HK-2 (cell line): ENCODE data around the gene ZNF853.

Experiments
- DNase-seq: peaks from one replicate; pipeline ENCODE4 v3.0.0-alpha.2; 2018; ENCODE audit not compliant: unreplicated experiment

The ZNF853 gene

DNA sequence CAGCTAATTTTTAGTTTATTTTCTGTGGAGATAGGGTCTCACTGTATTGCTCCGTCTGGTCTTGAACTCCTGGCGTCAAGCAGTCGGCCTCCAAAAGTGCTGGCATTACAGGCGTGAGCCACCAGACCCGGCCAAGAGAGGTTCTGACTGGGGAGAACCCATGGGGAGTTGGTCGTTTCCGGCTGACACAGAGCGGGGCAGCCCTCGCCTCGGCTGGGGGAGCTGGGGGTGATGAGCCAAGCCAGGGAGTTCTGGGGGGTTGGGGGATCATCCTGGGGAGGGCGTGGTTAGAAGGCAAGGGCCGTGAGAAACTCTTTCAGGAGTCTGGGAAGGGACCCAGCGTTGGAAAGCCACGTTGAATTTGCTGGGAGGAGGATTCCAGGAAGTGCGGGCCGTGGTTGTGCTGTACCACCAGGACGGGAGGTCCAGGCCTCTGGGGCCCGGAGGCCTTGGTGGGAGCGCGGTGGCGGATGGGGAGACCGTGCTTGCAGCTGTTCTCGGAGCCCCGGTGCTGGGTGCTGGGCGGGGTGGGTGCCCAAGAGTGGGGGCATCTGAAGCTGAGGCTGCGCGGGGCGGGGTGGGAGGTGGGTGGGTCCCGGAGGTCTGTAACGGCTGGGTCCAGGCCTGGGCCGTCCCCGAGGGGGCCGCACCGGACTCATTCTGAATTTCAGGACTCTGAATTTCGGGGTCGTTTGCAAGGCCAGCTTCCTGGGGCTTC lies 8.4 kb upstream of the ZNF853 start:
- DNase-seq: no peak

DNA sequence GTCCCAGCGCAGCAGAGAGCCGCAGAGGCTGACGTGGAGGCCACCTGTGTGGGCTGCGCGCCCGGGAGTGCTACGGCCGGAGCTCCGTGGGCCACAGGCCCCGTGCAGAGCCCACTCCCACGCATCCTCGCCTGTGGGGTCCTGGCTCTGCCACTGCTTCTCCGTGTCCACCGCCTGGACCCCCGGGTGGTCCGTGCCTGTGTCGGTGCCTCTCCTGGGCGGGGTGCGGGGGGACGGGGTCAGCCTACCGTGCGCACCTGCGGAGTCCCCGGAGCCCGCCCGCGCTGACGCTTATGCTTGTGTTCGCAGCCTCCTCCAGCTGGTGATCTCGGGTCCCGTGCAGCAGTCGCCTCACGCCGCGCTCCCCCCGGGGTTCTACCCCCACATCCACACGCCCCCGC lies 7.8 kb upstream of the ZNF853 start:
- DNase-seq: no peak

GRCh38 chr7:6608081-6608480 lies 7.3 kb upstream of the ZNF853 start:
- DNase-seq: no peak

DNA sequence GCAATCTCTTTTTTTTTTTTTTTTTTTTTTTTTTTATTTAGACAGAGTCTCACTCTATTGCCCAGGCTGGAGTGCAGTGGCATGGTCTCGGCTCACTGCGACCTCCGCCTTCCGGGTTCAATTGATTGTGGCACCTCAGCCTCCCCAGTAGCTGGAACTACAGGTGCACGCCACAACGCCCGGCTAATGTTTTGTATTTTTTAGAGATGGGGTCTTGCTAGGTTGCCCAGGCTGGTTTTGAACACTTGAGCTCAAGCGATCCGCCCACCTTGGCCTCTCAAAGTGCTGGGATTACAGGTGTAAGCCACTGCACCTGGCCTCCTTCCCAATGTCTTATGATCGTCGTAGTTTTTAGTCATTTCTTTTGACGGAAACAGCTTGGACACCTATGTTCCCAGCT lies 6.6 kb upstream of the ZNF853 start:
- no peak for DNase-seq

DNA sequence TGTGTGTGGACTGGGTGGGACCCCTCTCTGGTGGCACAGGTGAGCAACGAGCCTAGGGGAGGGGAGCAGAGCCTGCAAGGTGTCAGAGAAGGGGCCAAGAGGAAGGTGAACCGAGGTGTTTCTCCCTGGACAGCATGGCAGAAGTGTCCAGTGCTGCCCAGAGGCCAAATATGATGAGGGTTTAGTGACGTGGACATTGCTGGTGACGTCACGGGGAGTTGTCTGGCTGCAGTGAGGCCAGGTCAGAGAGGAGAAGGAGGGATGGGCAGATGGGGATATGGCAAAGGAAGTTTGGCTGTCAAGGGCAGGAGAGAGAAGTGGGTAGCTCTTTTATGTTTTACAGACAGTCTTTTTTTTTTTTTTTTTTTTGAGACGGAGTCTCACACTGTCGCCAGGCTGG lies 2.6 kb upstream of the ZNF853 start:
- no peak for DNase-seq

DNA sequence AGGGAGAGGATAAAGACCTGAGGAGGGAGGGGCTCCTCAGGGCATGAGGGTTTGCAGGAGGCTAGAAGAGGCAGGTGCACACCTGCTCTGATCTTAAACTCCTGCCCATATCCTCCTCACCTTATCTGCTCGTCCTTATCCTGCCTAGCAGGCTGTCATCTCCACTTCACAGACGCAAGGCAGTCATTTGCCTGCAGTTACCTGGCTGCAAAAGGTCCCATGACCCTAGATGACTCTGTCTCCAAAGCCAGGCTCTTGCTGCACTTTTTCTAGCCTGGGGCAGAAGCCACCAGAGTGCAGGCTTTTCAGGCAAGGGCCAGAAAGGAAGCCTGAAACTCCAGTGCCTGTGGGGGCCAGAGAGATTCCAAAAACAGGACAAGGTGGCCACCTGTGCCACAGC lies 1.7 kb upstream of the ZNF853 start:
- DNase-seq: no peak

DNA sequence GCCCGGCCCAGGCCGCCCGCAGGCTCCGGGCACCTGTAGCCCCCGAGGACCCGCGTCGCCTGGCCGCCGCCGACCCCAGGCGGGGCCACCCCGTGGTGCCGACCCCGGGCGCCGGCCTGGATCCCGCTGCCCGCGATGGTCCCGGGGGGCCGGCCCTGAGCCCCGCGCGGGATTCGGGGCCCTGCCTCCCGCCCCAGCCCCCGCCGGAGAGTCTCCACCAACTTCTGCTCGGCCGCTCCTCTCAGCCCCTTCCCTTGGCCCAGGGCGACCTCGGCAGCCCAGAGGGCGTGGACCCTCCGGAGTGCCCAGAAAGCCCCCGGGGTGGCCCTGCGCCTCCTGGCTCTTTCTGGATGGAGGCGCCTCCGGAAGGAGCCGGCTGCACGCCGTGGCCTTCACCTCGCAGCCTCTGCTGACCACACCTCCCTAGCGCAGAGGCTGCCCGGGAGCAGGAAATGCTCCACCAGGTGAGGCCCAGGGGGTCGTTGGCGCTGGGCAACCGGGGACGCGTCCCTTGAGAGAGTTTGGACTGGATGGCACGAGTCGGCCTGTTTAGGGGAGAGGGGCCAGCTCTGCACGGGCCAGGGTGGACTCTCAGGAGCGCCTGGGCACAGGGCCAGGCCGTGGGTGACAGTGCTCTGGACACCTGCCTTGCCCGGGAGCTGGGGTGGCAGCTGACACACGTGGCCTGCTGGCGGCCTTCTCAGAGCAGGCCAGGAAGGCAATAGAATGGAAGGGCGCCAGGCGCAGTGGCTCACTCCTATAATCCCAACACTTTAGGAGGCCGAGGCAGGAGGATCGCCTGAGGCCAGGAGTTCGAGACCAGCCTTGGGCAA lies 529 bp downstream of the ZNF853 start:
- DNase-seq: peak; percentile 32

GRCh38 chr7:6616854-6617643 lies 1.6 kb downstream of the ZNF853 start:
- DNase-seq: no peak

DNA sequence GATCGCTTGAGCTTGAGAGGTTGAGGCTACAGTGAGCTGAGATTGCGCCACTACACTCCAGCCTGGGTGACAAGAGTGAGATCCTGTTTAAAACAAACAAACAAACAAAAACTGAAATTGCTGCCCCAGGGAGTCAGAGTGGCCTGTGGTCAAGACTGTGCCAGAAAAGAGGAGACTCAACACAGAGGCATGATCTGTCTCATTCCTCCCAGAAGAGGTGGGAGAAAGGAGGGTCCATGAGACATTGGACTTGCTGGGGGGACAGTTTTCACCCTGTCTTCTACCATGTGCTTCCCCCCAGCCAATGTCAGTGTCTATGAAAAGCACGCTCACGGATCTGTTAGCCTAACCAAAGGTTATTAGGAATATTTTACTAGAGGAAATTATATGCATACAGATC lies 3.2 kb downstream of the ZNF853 start:
- DNase-seq: no peak

DNA sequence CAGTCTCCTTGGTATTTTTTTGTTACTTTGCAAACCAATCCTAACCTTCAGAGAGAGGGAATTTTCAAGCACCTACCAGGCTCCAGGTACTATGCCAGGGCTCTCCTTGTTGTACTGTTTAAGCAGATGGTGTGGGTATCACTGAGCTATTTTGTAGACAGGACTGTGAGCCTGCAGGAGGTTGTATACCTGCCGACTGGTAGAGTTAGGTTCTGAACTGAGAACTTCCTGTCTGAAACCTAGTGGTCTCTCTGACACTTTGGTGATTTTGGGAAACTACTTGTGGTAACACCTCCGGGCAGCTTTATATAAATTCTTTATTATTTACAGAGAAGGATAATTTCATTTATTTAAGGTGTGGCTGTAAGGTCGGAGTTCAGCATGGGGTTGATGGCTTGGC lies 4.6 kb downstream of the ZNF853 start:
- DNase-seq: no peak

DNA sequence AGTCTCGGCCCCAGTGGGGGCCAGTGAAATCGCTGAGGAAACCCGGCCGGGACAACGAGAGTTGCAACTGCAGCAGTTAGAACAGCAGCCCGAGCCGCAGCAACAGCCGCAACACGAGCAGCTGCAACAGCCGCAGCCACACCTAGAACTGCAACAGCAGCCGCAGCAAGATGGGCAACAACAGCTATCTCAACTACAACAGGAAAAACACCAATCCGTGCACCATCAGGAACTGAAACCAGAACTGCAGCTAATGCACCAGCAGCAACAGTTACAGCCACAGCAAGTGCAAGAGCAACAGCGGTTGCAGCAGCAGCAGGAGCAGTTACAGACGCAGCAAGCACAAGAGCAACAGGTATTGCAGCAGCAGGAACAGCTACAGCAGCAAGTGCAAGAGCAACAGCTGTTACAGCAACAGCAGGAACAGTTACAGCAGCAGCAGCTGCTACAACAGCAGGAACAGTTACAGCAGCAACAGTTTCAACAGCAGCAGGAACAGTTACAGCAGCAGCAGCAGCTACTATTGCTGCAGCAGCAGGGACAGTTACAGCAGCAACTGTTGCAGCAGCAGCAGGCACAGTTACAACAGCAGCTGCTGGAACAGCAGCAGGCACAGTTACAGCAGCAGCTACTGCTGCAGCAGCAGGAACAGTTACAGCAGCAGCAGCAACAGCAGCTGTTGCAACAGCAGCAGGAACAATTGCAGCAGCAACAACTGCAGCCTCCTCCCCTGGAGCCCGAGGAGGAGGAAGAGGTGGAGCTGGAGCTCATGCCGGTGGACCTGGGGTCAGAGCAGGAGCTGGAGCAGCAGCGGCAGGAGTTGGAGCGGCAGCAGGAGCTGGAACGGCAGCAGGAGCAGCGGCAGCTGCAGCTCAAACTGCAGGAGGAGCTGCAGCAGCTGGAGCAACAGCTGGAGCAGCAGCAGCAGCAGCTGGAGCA lies 6.1 kb downstream of the ZNF853 start:
- no peak for DNase-seq

DNA sequence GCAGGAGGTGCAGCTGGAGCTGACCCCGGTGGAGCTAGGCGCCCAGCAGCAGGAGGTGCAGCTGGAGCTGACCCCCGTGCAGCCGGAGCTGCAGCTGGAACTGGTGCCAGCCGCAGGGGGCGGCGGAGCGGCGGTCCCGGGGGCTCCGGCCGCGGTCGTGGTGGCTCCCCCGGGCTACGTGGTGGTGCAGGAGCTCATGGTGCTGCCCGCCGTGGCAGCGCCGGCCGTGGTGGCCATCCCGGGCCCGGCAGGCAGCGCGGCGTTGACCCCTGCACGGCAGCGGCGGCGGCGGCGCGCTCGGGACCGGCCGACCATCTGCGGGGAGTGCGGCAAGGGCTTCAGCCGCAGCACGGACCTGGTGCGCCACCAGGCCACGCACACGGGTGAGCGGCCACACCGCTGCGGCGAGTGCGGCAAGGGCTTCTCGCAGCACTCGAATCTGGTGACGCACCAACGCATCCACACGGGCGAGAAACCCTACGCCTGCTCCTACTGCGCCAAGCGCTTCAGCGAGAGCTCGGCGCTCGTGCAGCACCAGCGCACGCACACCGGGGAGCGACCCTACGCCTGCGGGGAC lies 6.8 kb downstream of the ZNF853 start:
- DNase-seq: no peak

GRCh38 chr7:6623589-6624245 lies 8.3 kb downstream of the ZNF853 start:
- no peak for DNase-seq

GRCh38 chr7:6624246-6624611 lies 8.8 kb downstream of the ZNF853 start:
- no peak for DNase-seq

DNA sequence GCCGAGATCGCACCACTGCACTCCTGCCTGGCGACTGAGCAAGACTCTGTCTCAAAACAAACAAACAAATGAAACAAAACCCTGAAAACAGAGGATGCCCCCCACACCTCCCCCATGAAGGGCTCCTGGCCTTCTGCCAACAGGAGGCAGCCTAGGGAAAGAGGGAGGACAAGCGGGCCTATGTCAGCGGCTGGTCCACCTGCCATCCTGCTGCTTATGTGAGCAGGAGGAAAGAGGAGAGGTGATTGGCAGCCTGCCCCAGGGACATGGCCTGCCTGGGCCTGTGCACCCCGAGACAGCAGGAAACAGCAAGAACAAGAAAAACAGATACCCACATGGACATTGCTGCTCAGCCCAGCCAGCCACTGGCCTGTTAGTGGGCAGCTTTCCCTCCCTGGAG lies 12.6 kb downstream of the ZNF853 start:
- no peak for DNase-seq

DNA sequence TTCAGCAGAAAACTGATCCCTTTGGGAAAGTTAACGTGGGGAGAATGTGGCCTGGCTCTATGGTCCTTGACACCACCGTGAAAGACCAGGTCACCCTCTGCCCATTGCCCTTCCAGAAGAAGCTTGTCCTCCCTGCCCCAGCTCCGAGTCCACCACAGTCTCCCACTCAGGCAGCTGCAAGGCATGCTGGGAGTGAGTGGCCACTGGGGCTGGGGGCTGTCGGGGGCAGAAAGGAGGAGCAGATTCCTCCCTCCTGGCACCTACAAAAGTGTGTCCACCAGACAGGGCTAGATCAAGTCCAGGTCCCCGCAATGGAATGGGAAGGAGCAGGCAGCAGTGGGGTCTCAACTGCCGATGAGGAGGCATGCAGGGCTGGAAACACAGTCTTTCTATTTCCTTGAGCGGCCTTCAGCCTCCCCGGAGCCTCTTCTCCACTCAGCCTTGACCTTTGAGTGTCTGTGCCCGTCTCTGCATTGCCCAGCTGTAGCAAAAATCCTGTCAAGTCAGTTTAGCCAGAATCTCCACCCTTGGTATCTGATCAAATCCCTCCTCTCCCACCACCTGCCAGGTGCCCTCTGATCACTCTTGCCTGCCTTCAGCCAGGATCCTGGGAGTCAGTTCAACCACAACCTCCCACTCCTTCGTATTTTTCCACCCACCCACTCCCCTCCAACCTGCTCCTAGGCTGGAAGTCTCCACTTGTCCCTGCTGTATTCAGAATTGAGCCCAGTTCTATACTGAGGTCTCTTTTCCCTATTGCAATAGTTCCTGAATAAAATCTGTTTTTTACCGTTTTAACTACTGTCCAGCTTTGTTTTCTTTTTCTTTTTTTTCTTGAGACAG lies 14.8 kb downstream of the ZNF853 start:
- DNase-seq: no peak

DNA sequence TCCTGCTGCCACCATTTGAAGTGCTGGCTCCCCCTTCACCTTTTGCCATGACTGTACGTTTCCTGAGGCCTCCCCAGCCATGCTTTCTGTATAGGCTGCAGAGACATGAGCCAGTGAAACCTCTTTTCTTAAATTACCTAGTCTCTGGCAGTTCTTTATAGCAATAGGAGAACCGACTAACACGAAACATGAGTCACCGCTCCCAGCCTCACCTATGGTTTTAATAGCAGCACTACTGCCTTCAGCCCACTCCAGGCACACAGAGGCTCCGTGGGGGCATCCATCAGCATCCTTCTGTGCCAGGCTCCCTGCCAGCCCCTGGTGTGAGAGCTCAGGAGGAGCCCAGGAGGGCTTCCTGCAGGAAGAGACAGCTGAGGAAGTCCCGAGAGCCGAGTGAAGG lies 16.2 kb downstream of the ZNF853 start:
- no peak for DNase-seq

DNA sequence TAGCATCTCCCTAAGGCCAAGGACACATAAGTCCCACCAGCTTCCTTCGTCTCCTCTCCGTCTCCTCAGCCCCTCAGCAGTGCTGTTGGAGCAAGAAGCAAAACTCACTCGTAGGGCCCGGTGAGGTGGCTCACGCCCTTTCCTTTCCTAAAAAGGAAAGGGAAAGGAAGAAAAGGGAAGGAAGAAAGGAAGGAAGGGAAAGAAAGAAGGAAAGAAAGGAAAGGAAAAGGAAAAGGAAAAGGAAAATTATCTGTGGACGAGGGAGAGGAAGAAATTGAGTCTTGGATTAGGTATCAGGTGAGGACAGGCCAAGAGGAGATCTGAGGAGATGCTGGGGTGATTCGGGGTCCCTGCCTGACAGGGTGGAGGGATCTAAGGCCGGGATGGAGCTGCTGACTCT lies 18.6 kb downstream of the ZNF853 start:
- no peak for DNase-seq

- peak; percentile 26 for DNase-seq
These were observed 19.6 kb downstream of the ZNF853 start for GRCh38 chr7:6634971-6635370.
